ENCODE data around the gene FGR. TPM values are rescaled to one million over a fixed set of nuclear protein-coding genes. Genes with fewer than 3 reads are reported as not detected.

The FGR gene
- polyA plus RNA-seq, 1 of the 3 experiments (the other 2 are of a cell fraction) = not detected

GRCh38 chr1:27611450-27611849 lies 23.5 kb downstream of the FGR start:
- POLR2A ChIA-PET = interaction anchor here (0.6 kb wide), 1 partner anchor 258 kb away, joined by 3 read pairs; no protein-coding TSS in a partner anchor

More at GRCh38 chr1:27611450-27611849, 23.5 kb downstream of the FGR start:
- Histone ChIP-seq H4K20me1 (ENCODE audit: insufficient read depth) (no peaks in the 10 kb centered on the region), H2AFZ (ENCODE audit: low read depth) (no peak overlapping the region), H3K4me1 (ENCODE audit: control insufficient read depth in 1 of 2, insufficient read depth in 2 of 2, low read depth in 1 of 2, low read length in 1 of 2) (peaks cover 5 to 6% of the 10 kb centered on the region in 2 experiments; a peak in 2 of 4 replicates), H3K9me2 (no peaks in the 10 kb centered on the region), H3K4me2 (no peak overlapping the region), H3K4me3 (ENCODE audit: low read depth in 2 of 2, low read length in 1 of 2) (no peak overlapping the region), H3K9me3 (no peaks in the 10 kb centered on the region), H3F3A (replicated peaks; ENCODE audit: insufficient read depth) (peaks cover 5% of the 10 kb centered on the region), H3K79me2 (ENCODE audit: insufficient read depth) (no peaks in the 10 kb centered on the region), H3K36me3 (replicated peaks in 1 of 2; ENCODE audit: control insufficient read depth in 1 of 2, insufficient read depth in 2 of 2, low read length in 1 of 2) (no peaks in the 10 kb centered on the region), H3K27ac (ENCODE audit: low read depth in 2 of 2, low read length in 1 of 2) (no peak overlapping the region), H3K27me3 (ENCODE audit: insufficient read depth) (no peaks in the 10 kb centered on the region), H3K9ac (no peak overlapping the region)
- TF ChIP-seq ZBTB33 (IDR thresholded peaks at IDR 0.05; ENCODE audit: borderline replicate concordance, low read depth) (no peak), POLR2AphosphoS5 (IDR thresholded peaks at IDR 0.05; ENCODE audit: low read depth, low read length) (no peak), TAF1 (IDR thresholded peaks at IDR 0.05; ENCODE audit: borderline replicate concordance, low read depth, low read length) (no peak), FOSL2 (IDR thresholded peaks at IDR 0.05; ENCODE audit: borderline replicate concordance, low read depth) (no peak), NFIC (IDR thresholded peaks at IDR 0.05; ENCODE audit: borderline replicate concordance) (no peak), PBX3 (IDR thresholded peaks at IDR 0.05) (no peak), CHD2 (IDR thresholded peaks at IDR 0.05; ENCODE audit: low read length, partially characterized antibody) (no peak), SIN3A (IDR thresholded peaks at IDR 0.05; ENCODE audit: borderline replicate concordance, low read depth, low read length) (no peak), FOXM1 (IDR thresholded peaks at IDR 0.05; ENCODE audit: low read depth) (no peak), GATA2 (CRISPR knock-in tag; IDR thresholded peaks at IDR 0.05) (no peak), USF2 (IDR thresholded peaks at IDR 0.05; ENCODE audit: borderline replicate concordance, low read depth, low read length) (no peak), RAD21 (IDR thresholded peaks at IDR 0.05; ENCODE audit: low read length) (no peak), MEF2A (IDR thresholded peaks at IDR 0.05; ENCODE audit: borderline replicate concordance, low read depth) (no peak), NRF1 (IDR thresholded peaks at IDR 0.05; ENCODE audit: low read depth, low read length) (no peak), RCOR1 (IDR thresholded peaks at IDR 0.05; ENCODE audit: low read length) (no peak), JUND (IDR thresholded peaks at IDR 0.05) (no peak), TEAD4 (IDR thresholded peaks at IDR 0.05; ENCODE audit: borderline replicate concordance, insufficient read depth) (no peak), FOXJ3 (CRISPR knock-in tag; IDR thresholded peaks at IDR 0.05) (no peak)
- DNase-seq = no peak
- WGBS (ENCODE audit: low lambda C conversion rate) = 92% methylated on average over 4 of the region's 4 CpGs
- CTCF ChIA-PET = interaction anchor here (0.9 to 27.7 kb wide), 6 partner anchors 10 to 254 kb away, joined by 3 to 603 read pairs (median 6); partner anchors contain the start of gene IFI6
